ENCODE results near the gene NUDT16L1. TPM values are rescaled to one million over a fixed set of nuclear protein-coding genes. Genes with fewer than 3 reads are reported as not detected.
A peak's percentile ranks its signal among the peaks of the same experiment; 100 is the strongest.

NUDT16L1 gene
- total RNA-seq, 1 donor from 2014 or later, result 20.4 TPM

GRCh38 chr16:4695473-4696171 is 2.3 kb downstream of the NUDT16L1 start:
- TF ChIP-seq, protein P1, sequence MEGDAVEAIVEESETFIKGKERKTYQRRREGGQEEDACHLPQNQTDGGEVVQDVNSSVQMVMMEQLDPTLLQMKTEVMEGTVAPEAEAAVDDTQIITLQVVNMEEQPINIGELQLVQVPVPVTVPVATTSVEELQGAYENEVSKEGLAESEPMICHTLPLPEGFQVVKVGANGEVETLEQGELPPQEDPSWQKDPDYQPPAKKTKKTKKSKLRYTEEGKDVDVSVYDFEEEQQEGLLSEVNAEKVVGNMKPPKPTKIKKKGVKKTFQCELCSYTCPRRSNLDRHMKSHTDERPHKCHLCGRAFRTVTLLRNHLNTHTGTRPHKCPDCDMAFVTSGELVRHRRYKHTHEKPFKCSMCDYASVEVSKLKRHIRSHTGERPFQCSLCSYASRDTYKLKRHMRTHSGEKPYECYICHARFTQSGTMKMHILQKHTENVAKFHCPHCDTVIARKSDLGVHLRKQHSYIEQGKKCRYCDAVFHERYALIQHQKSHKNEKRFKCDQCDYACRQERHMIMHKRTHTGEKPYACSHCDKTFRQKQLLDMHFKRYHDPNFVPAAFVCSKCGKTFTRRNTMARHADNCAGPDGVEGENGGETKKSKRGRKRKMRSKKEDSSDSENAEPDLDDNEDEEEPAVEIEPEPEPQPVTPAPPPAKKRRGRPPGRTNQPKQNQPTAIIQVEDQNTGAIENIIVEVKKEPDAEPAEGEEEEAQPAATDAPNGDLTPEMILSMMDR (IDR thresholded peaks at IDR 0.05), result no peak
- H3K4me3 Mint-ChIP-seq (ENCODE audit: unreplicated experiment), result peak overlapping the region; percentile 74
- peaks cover 23% of the 10 kb centered on the region for H3K4me1 Mint-ChIP-seq (ENCODE audit: low read depth)
- H3K27me3 Mint-ChIP-seq (ENCODE audit: low read depth), result no peaks in the 10 kb centered on the region
- no peak for DNase-seq (ENCODE audit: low spot score)
- H3K9me3 Mint-ChIP-seq (ENCODE audit: low read depth), result no peaks in the 10 kb centered on the region
- H3K36me3 Mint-ChIP-seq (ENCODE audit: low read depth), result peaks cover 9% of the 10 kb centered on the region
- peak overlapping the region; percentile 37 for H3K27ac Mint-ChIP-seq (ENCODE audit: unreplicated experiment)

GRCh38 chr16:4696172-4696904 is 3.0 kb downstream of the NUDT16L1 start:
- H3K36me3 Mint-ChIP-seq (ENCODE audit: low read depth), result peaks cover 9% of the 10 kb centered on the region
- no peaks in the 10 kb centered on the region for H3K27me3 Mint-ChIP-seq (ENCODE audit: low read depth)
- TF ChIP-seq, protein P1 (IDR thresholded peaks at IDR 0.05), result no peak
- no peak for DNase-seq (ENCODE audit: low spot score)
- no peak overlapping the region for H3K27ac Mint-ChIP-seq (ENCODE audit: unreplicated experiment)
- peaks cover 23% of the 10 kb centered on the region for H3K4me1 Mint-ChIP-seq (ENCODE audit: low read depth)
- no peak overlapping the region for H3K4me3 Mint-ChIP-seq (ENCODE audit: unreplicated experiment)
- no peaks in the 10 kb centered on the region for H3K9me3 Mint-ChIP-seq (ENCODE audit: low read depth)

- H3K9me3 Mint-ChIP-seq (ENCODE audit: low read depth), result no peaks in the 10 kb centered on the region
- H3K27ac Mint-ChIP-seq (ENCODE audit: unreplicated experiment), result no peak overlapping the region
- H3K27me3 Mint-ChIP-seq (ENCODE audit: low read depth), result no peaks in the 10 kb centered on the region
- no peak for DNase-seq (ENCODE audit: low spot score)
- TF ChIP-seq, protein P1 (IDR thresholded peaks at IDR 0.05), result no peak
- no peak overlapping the region for H3K4me3 Mint-ChIP-seq (ENCODE audit: unreplicated experiment)
- peaks cover 23% of the 10 kb centered on the region for H3K4me1 Mint-ChIP-seq (ENCODE audit: low read depth)
- H3K36me3 Mint-ChIP-seq (ENCODE audit: low read depth), result peaks cover 9% of the 10 kb centered on the region
Measured at GRCh38 chr16:4696905-4697847, 3.8 kb downstream of the NUDT16L1 start.

DNA sequence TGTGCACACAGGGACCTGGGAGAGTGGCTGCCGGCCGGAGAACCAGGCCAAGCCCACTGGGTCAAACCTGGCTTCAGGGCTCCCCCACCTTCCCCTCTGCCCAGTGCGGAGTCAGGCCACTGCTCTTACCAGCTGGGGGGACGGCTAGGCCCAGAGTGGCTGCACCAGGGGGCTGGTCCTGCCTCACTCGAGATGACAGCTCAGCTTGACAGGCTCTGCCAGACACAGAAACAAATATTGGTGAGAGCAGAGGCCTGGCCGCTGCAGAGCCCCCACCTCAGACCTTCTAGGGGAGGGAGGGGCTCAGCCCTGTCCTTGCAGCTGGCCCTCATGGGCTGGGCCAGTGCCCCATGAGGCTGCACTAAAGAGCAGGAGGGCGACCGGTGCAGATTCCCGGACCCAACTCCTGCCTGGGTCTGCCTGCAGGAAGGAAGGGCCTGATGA is 4.5 kb downstream of the NUDT16L1 start:
- DNase-seq (ENCODE audit: low spot score), result no peak
- Mint-ChIP-seq H3K4me1 (ENCODE audit: low read depth) (peaks cover 16% of the 10 kb centered on the region), H3K9me3 (ENCODE audit: low read depth) (no peaks in the 10 kb centered on the region), H3K36me3 (ENCODE audit: low read depth) (peaks cover 11% of the 10 kb centered on the region), H3K4me3 (ENCODE audit: unreplicated experiment) (no peak overlapping the region), H3K27ac (ENCODE audit: unreplicated experiment) (no peak overlapping the region), H3K27me3 (ENCODE audit: low read depth) (no peaks in the 10 kb centered on the region)
- TF ChIP-seq, protein P1 (IDR thresholded peaks at IDR 0.05), result no peak
